ENCODE results near the gene SSR1.
"Not testable (repeated sequence)": the region's sequence is repeated elsewhere in the genome, so short reads cannot be mapped to it uniquely, and the experiment has no call there.

DNA sequence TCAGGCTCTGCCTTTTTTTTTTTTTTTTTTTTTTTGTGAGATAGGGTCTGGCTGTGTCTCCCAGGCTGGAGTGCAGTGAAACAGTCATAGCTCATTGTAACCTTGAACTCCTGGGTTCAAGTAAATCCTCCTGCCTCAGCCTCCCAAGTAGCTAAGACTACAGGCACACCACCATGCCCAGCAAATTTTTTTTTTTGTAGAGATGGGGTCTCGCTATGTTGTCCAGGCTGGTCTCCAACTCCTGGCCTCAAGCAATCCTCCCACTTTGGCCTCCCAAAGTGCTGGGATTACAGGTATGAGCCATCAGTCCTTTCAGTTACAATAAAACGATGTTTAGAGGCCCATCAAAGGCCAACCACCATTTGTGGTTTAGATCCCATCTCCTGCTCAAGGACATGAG, 6.4 kb upstream of the SSR1 start:
- TF ChIP-seq POLR2A, CTCF (IDR thresholded peaks at IDR 0.05): not testable (repeated sequence)

Measured in right lobe of liver (tissue), 4 donors.